HepG2 (cell line): ENCODE data around the gene DYDC2. TPM values are rescaled to one million over a fixed set of nuclear protein-coding genes. Genes with fewer than 3 reads are reported as not detected.

Experiments used
- ATAC-seq: fragments of 200-7000 bp; cut with Tn5 transposase; 3 replicates; pipeline ENCODE4 v1.9.1; 2020; ENCODE audit warnings: mild to moderate bottlenecking, moderate library complexity
- BruUV-seq: library from RNA; stranded (reverse); fragments of 400-500 nt; replicated peaks from 2 replicates; lab custom pipeline; 2021; lab: Mats Ljungman, UMichigan
- CTCF ChIA-PET: fragments of 300-600 bp; formaldehyde crosslinking; extraction: SDS; loops from one replicate; lab custom pipeline; 2021; ENCODE audit warnings: low total read pairs, inconsistent platforms, low intra/inter-chr PET ratio; lab: Yijun Ruan, JAX
- POLR2A ChIA-PET: fragments of 350-600 bp; sonication (Branson Sonifier 250); formaldehyde crosslinking; loops from one replicate; lab custom pipeline; 2020; ENCODE audit warnings: antibody characterized with exemption, inconsistent platforms; lab: Yijun Ruan, JAX
- DNase-seq: peaks from one replicate; pipeline ENCODE4 v3.0.0-alpha.2; 2015; ENCODE audit warnings: low spot score
- FAIRE-seq: peaks from 3 replicates; lab custom pipeline; 2011; peaks lifted over from hg19 to GRCh38; lab: Jason Lieb, UNC
- H2AFZ ChIP-seq: one replicate; pipeline ENCODE4 v1.6.1; 2011; ENCODE audit warnings: low read length, inconsistent platforms
- H3K27ac ChIP-seq: fragments of 300-600 bp; 3 replicates; pipeline ENCODE4 v1.8.0; 2011; ENCODE audit warnings: mixed run types, mild to moderate bottlenecking, mixed read lengths, low read length, inconsistent platforms; ENCODE audit not compliant: insufficient read depth; ENCODE audit errors: extremely low read length
- H3K27me3 ChIP-seq, 2 experiments: fragments of 200-600 bp in 1 of 2; 2 replicates in 1 of 2; 3 replicates in 1 of 2; pipeline versions ENCODE4 v1.6.0 to v1.8.0; 2011; ENCODE audit warnings: low read length in 2 of 2, mild to moderate bottlenecking in 2 of 2, moderate library complexity in 2 of 2, inconsistent platforms in 1 of 2; ENCODE audit not compliant: insufficient read depth in 2 of 2, control insufficient read depth in 1 of 2
- H3K36me3 ChIP-seq, 2 experiments: fragments of 200-600 bp in 1 of 2; replicated peaks in 1 of 2; 2 replicates in 1 of 2; 3 replicates in 1 of 2; pipeline versions ENCODE4 v1.5.1 to v1.8.0; 2011; ENCODE audit warnings: low read length in 2 of 2, inconsistent platforms in 1 of 2; ENCODE audit not compliant: insufficient read depth in 2 of 2, control insufficient read depth in 1 of 2
- H3K4me1 ChIP-seq: 2 replicates; pipeline ENCODE4 v1.5.1; 2012; ENCODE audit warnings: low read length, inconsistent platforms; ENCODE audit not compliant: insufficient read depth
- H3K4me2 ChIP-seq: 2 replicates; pipeline ENCODE4 v1.6.0; 2011; ENCODE audit warnings: low read depth, low read length, inconsistent platforms
- H3K4me3 ChIP-seq, 3 experiments: fragments of 200-600 bp in 1 of 3; sonication (generic), shearing (Covaris generic) in 1 of 3; replicated peaks in 1 of 3; 2 replicates each; pipeline ENCODE4 v1.5.1; 2011 to 2016; ENCODE audit warnings: low read length in 3 of 3, inconsistent platforms in 2 of 3, low read depth in 2 of 3, mild to moderate bottlenecking in 2 of 3, control low read depth in 1 of 3, mixed read lengths in 1 of 3; ENCODE audit not compliant: insufficient read depth in 1 of 3
- H3K79me2 ChIP-seq: one replicate; pipeline ENCODE4 v1.6.1; 2011; ENCODE audit warnings: low read length, inconsistent platforms; ENCODE audit not compliant: insufficient read depth
- H3K9ac ChIP-seq: 2 replicates; pipeline ENCODE4 v1.6.0; 2011; ENCODE audit warnings: mild to moderate bottlenecking, low read depth, low read length, inconsistent platforms; ENCODE audit not compliant: insufficient read depth
- H3K9me3 ChIP-seq: 2 replicates; pipeline ENCODE4 v1.5.1; 2012; ENCODE audit warnings: mild to moderate bottlenecking, low read length
- H4K20me1 ChIP-seq: 2 replicates; pipeline ENCODE4 v1.6.0; 2011; ENCODE audit warnings: inconsistent platforms, mild to moderate bottlenecking, low read length, moderate library complexity; ENCODE audit not compliant: insufficient read depth
- FOSL1 ChIP-seq: sonication (generic); formaldehyde crosslinking; IDR thresholded peaks from 2 replicates; pipeline ENCODE4 v1.9.0; 2021; ENCODE audit warnings: missing genetic modification reagents, borderline replicate concordance
- GATAD2A ChIP-seq: IDR thresholded peaks from 2 replicates; pipeline ENCODE4 v1.6.1; 2016
- GTF3A ChIP-seq: sonication (generic); formaldehyde crosslinking; conservative IDR thresholded peaks from 2 replicates; pipeline ENCODE4 v1.4.0; 2020; ENCODE audit warnings: mild to moderate bottlenecking, missing genetic modification reagents
- KLF9 ChIP-seq: IDR thresholded peaks from 2 replicates; pipeline ENCODE4 v1.6.1; 2016; ENCODE audit warnings: low read depth
- NCOA2 ChIP-seq: sonication (generic); formaldehyde crosslinking; IDR thresholded peaks from 2 replicates; pipeline ENCODE4 v1.8.0; 2022; ENCODE audit warnings: inconsistent platforms
- SMAD1 ChIP-seq: sonication (generic); formaldehyde crosslinking; IDR thresholded peaks from 2 replicates; pipeline ENCODE4 v1.4.0; 2020; ENCODE audit warnings: missing genetic modification reagents, low read depth, mild to moderate bottlenecking, borderline replicate concordance
- SUZ12 ChIP-seq: fragments of 150-350 bp; IDR thresholded peaks from 2 replicates; pipeline ENCODE4 v1.6.1; 2014; ENCODE audit warnings: low read depth, low read length
- ZNF30 ChIP-seq: sonication (generic); formaldehyde crosslinking; IDR thresholded peaks from 2 replicates; pipeline ENCODE4 v1.5.0; 2020; ENCODE audit warnings: mild to moderate bottlenecking, missing genetic modification reagents
- ZNF343 ChIP-seq: sonication (generic); formaldehyde crosslinking; IDR thresholded peaks from 2 replicates; pipeline ENCODE4 v1.4.0; 2020; ENCODE audit warnings: mild to moderate bottlenecking, missing genetic modification reagents
- ZNF432 ChIP-seq: sonication (generic); formaldehyde crosslinking; IDR thresholded peaks from 2 replicates; pipeline ENCODE4 v1.5.0; 2020; ENCODE audit warnings: missing genetic modification reagents, mild to moderate bottlenecking, borderline replicate concordance
- ZNF644 ChIP-seq: IDR thresholded peaks from 2 replicates; pipeline ENCODE4 v1.6.1; 2016; ENCODE audit warnings: low read depth
- ZNF737 ChIP-seq: sonication (generic); formaldehyde crosslinking; IDR thresholded peaks from 2 replicates; pipeline ENCODE4 v1.5.0; 2020; ENCODE audit warnings: missing genetic modification reagents, mild to moderate bottlenecking, borderline replicate concordance
- WGBS: methylation state at CpG from one replicate; pipeline ENCODE4 v1.1.6; 2017; ENCODE audit warnings: low lambda C conversion rate; 5-methylcytosine and 5-hydroxymethylcytosine counted together
- in situ Hi-C: cut with HindIII; loops from 2 replicates; pipeline ENCODE4 v1.10.0; 2017; ENCODE audit warnings: low pct_unique_long_range_greater_than_20kb; ENCODE audit not compliant: extremely low pct_ligation_motif_present
- intact Hi-C: fragments of 100-400 bp; cut with micrococcal nuclease; formaldehyde crosslinking; loops from one replicate; pipeline ENCODE4 v1.10.0; 2022; ENCODE audit not compliant: unreplicated experiment
- polyA plus RNA-seq, 8 experiments: library from polyadenylated mRNA; depleted of rRNA in 3 of 8; stranded (reverse) in 7 of 8; unstranded in 1 of 8; fragments of >200 nt; fragmentation: Illumina TruSeq in 4 of 8; extraction: Trizol in 4 of 8; gene quantifications; 2 replicates each; pipeline versions ENCODE4 v1.2.1 to v1.2.3, GENCODE V29; 2011 to 2016; ENCODE audit warnings: low read depth in 4 of 8, missing spikeins in 1 of 8, mixed read lengths in 1 of 8; ENCODE audit not compliant: insufficient read depth in 1 of 8
- total RNA-seq, 5 experiments: library from RNA; depleted of rRNA; stranded (reverse); fragments of >200 nt; fragmentation: Illumina TruSeq; extraction: Trizol; gene quantifications; 2 replicates each; pipeline ENCODE4 v1.2.3, GENCODE V29; 2016; ENCODE audit warnings: low read depth in 1 of 5
- TF ChIP-seq, protein P1 (sequence below): sonication (generic); formaldehyde crosslinking; IDR thresholded peaks from 2 replicates; pipeline ENCODE4 v1.4.0; 2020; ENCODE audit warnings: missing genetic modification reagents; ENCODE audit errors: not compliant biosample characterization
- TF ChIP-seq, protein P2 (sequence below): sonication (generic); formaldehyde crosslinking; IDR thresholded peaks from 2 replicates; pipeline ENCODE4 v1.4.0; 2020; ENCODE audit warnings: missing genetic modification reagents
- TF ChIP-seq, protein P3 (sequence below): sonication (generic); formaldehyde crosslinking; IDR thresholded peaks from 2 replicates; pipeline ENCODE4 v1.4.0; 2020; ENCODE audit warnings: low read depth, mild to moderate bottlenecking, missing genetic modification reagents
- TF ChIP-seq, protein P4 (sequence below): sonication (generic); formaldehyde crosslinking; IDR thresholded peaks from 2 replicates; pipeline ENCODE4 v1.9.0; 2021; ENCODE audit warnings: missing genetic modification reagents, borderline replicate concordance
- TF ChIP-seq, protein P5 (sequence below): sonication (generic); formaldehyde crosslinking; IDR thresholded peaks from 2 replicates; pipeline ENCODE4 v1.4.0; 2020; ENCODE audit warnings: missing genetic modification reagents
- TF ChIP-seq, protein P6 (sequence below): sonication (generic); formaldehyde crosslinking; IDR thresholded peaks from 2 replicates; pipeline ENCODE4 v1.8.0; 2022; ENCODE audit warnings: mild to moderate bottlenecking, missing genetic modification reagents, moderate library complexity

The DYDC2 gene
- total and polyA plus RNA-seq, 2 of the 13 experiments (the other 11 are each of a cell fraction or from before 2014, with no cell fraction given), result 0.98 to 2.3 TPM

DNA sequence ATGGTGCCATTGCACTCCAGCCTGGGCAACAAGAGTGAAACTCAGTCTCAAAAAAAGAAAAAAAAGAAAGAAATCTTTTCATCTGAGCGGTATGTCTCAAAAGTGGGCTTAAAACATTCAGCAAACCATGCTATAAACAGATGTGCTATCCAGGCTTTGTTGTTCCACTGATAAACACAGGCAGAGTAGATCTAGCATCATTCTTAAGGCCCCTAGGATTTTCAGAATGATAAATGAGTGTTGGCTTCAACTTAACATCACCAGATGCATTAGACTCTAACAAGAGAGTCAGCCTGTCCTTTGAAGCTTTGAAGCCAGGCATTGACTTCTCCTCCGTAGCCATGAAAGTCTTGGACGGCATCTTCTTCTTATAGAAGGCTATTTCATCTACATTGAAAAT lies 23.1 kb downstream of the DYDC2 start:
- Histone ChIP-seq H3K27ac (no peak overlapping the region), H3K36me3 (no peaks in the 10 kb centered on the region), H3K27me3 (no peaks in the 10 kb centered on the region), H3K9ac (no peak overlapping the region), H3K79me2 (no peaks in the 10 kb centered on the region), H3K4me1 (peaks cover 11% of the 10 kb centered on the region), H3K4me3 (no peak overlapping the region), H3K4me2 (no peak overlapping the region), H3K9me3 (no peaks in the 10 kb centered on the region), H4K20me1 (no peaks in the 10 kb centered on the region), H2AFZ (no peak overlapping the region)
- ATAC-seq, result no peak
- BruUV-seq, result no TSS peak
- DNase-seq, result no peak
- intact Hi-C loops (loop anchor here (10.0 kb wide), 1 partner anchor 155 kb away; the partner anchor contains the start of gene SH2D4B), in situ Hi-C loops (no loop called here)
- 42% methylated on average over 2 of the region's 3 CpGs for WGBS
- FAIRE-seq, result no peak
- ChIA-PET POLR2A (no interaction called here), CTCF (no interaction called here)
- TF ChIP-seq SMAD1 (CRISPR knock-in tag), result no peak
- TF ChIP-seq NCOA2 (CRISPR knock-in tag), result no peak
- TF ChIP-seq, protein P1, sequence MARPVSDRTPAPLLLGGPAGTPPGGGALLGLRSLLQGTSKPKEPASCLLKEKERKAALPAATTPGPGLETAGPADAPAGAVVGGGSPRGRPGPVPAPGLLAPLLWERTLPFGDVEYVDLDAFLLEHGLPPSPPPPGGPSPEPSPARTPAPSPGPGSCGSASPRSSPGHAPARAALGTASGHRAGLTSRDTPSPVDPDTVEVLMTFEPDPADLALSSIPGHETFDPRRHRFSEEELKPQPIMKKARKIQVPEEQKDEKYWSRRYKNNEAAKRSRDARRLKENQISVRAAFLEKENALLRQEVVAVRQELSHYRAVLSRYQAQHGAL (CRISPR knock-in tag), result no peak
- TF ChIP-seq, protein P2, sequence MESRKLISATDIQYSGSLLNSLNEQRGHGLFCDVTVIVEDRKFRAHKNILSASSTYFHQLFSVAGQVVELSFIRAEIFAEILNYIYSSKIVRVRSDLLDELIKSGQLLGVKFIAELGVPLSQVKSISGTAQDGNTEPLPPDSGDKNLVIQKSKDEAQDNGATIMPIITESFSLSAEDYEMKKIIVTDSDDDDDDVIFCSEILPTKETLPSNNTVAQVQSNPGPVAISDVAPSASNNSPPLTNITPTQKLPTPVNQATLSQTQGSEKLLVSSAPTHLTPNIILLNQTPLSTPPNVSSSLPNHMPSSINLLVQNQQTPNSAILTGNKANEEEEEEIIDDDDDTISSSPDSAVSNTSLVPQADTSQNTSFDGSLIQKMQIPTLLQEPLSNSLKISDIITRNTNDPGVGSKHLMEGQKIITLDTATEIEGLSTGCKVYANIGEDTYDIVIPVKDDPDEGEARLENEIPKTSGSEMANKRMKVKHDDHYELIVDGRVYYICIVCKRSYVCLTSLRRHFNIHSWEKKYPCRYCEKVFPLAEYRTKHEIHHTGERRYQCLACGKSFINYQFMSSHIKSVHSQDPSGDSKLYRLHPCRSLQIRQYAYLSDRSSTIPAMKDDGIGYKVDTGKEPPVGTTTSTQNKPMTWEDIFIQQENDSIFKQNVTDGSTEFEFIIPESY (CRISPR knock-in tag), result no peak
- no peak for TF ChIP-seq ZNF432 (CRISPR knock-in tag)
- no peak for TF ChIP-seq GATAD2A (CRISPR knock-in tag)
- TF ChIP-seq ZNF343 (CRISPR knock-in tag), result no peak
- TF ChIP-seq SUZ12, result no peak
- TF ChIP-seq, protein P3, sequence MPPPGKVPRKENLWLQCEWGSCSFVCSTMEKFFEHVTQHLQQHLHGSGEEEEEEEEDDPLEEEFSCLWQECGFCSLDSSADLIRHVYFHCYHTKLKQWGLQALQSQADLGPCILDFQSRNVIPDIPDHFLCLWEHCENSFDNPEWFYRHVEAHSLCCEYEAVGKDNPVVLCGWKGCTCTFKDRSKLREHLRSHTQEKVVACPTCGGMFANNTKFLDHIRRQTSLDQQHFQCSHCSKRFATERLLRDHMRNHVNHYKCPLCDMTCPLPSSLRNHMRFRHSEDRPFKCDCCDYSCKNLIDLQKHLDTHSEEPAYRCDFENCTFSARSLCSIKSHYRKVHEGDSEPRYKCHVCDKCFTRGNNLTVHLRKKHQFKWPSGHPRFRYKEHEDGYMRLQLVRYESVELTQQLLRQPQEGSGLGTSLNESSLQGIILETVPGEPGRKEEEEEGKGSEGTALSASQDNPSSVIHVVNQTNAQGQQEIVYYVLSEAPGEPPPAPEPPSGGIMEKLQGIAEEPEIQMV, result no peak
- no peak for TF ChIP-seq FOSL1 (CRISPR knock-in tag)
- no peak for TF ChIP-seq KLF9 (CRISPR knock-in tag)
- no peak for TF ChIP-seq ZNF737 (CRISPR knock-in tag)
- no peak for TF ChIP-seq ZNF644
- TF ChIP-seq, protein P4, sequence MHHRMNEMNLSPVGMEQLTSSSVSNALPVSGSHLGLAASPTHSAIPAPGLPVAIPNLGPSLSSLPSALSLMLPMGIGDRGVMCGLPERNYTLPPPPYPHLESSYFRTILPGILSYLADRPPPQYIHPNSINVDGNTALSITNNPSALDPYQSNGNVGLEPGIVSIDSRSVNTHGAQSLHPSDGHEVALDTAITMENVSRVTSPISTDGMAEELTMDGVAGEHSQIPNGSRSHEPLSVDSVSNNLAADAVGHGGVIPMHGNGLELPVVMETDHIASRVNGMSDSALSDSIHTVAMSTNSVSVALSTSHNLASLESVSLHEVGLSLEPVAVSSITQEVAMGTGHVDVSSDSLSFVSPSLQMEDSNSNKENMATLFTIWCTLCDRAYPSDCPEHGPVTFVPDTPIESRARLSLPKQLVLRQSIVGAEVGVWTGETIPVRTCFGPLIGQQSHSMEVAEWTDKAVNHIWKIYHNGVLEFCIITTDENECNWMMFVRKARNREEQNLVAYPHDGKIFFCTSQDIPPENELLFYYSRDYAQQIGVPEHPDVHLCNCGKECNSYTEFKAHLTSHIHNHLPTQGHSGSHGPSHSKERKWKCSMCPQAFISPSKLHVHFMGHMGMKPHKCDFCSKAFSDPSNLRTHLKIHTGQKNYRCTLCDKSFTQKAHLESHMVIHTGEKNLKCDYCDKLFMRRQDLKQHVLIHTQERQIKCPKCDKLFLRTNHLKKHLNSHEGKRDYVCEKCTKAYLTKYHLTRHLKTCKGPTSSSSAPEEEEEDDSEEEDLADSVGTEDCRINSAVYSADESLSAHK, result no peak
- TF ChIP-seq, protein P5, sequence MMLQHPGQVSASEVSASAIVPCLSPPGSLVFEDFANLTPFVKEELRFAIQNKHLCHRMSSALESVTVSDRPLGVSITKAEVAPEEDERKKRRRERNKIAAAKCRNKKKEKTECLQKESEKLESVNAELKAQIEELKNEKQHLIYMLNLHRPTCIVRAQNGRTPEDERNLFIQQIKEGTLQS (CRISPR knock-in tag), result no peak
- TF ChIP-seq GTF3A (CRISPR knock-in tag), result no peak
- TF ChIP-seq, protein P6, sequence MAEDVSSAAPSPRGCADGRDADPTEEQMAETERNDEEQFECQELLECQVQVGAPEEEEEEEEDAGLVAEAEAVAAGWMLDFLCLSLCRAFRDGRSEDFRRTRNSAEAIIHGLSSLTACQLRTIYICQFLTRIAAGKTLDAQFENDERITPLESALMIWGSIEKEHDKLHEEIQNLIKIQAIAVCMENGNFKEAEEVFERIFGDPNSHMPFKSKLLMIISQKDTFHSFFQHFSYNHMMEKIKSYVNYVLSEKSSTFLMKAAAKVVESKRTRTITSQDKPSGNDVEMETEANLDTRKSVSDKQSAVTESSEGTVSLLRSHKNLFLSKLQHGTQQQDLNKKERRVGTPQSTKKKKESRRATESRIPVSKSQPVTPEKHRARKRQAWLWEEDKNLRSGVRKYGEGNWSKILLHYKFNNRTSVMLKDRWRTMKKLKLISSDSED (CRISPR knock-in tag), result no peak
- no peak for TF ChIP-seq ZNF30 (CRISPR knock-in tag)
- TF ChIP-seq, all 625 proteins: peak for 0
